Lower leg skin (tissue), 3 donors: ENCODE results near the gene TMEM37.

ENCODE experiments used
- POLR2A ChIP-seq, 2 donors: fragments of 450-650 bp; IDR thresholded peaks; one replicate each; pipeline ENCODE4 v1.6.1; 2016 to 2017; ENCODE audit warnings: antibody characterized with exemption in 2 of 2, mild to moderate bottlenecking in 1 of 2, moderate library complexity in 1 of 2
- TF ChIP-seq, protein P1 (sequence below), 3 donors: fragments of 450-650 bp; IDR thresholded peaks; one replicate each; pipeline ENCODE4 v1.5.1; 2016; ENCODE audit warnings: antibody characterized with exemption in 3 of 3, mild to moderate bottlenecking in 3 of 3, moderate library complexity in 2 of 3

DNA sequence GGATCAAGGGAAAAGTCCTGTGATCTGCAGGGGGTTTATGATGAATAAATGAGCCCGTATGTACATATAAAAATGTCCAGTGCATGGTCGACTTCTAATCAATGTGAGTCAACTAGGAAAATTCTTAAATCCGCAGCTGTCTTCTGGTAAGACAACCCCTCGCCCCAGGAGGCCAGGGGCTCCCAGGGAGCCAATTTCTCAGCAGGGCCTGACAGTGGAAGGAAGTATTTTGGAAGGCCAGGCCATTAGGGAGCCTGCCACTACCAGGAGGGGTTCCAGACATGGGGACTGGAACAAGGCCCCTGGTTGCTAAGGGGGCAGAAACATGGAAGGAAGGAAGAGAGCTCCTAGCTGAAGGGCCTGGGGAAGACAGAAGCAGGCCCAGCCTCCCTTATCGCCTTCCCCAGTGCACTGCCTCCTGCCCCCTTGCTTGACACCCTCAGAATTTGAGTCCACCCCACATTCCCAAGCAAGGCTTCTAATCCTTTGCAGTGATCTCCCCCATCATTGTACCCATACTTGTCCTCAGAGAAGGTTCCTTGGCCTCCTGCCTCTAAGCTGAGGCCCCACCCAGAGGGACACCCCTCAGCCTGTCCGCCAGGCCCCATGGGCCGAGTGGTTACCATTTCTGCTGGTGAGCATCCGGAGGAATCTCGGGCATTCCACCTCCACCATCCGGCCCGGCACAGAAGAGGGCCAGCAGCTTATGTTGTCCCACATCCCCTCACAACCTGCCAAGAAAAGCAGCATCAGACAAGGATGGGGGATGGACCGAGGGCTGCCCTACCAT, 46.7 kb downstream of the TMEM37 start:
- TF ChIP-seq, protein P1, sequence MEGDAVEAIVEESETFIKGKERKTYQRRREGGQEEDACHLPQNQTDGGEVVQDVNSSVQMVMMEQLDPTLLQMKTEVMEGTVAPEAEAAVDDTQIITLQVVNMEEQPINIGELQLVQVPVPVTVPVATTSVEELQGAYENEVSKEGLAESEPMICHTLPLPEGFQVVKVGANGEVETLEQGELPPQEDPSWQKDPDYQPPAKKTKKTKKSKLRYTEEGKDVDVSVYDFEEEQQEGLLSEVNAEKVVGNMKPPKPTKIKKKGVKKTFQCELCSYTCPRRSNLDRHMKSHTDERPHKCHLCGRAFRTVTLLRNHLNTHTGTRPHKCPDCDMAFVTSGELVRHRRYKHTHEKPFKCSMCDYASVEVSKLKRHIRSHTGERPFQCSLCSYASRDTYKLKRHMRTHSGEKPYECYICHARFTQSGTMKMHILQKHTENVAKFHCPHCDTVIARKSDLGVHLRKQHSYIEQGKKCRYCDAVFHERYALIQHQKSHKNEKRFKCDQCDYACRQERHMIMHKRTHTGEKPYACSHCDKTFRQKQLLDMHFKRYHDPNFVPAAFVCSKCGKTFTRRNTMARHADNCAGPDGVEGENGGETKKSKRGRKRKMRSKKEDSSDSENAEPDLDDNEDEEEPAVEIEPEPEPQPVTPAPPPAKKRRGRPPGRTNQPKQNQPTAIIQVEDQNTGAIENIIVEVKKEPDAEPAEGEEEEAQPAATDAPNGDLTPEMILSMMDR (IDR thresholded peaks at IDR 0.05) = no peak
- TF ChIP-seq POLR2A (IDR thresholded peaks at IDR 0.05) = no peak
